Omental fat pad (tissue), 4 donors: Measurements from ENCODE around the gene KCNAB1. TPM values are rescaled to one million over a fixed set of nuclear protein-coding genes. Genes with fewer than 3 reads are reported as not detected.
"Not testable (repeated sequence)": the region's sequence is repeated elsewhere in the genome, so short reads cannot be mapped to it uniquely, and the experiment has no call there.

Source experiments
- ATAC-seq: fragments of 150-250 bp; one replicate; pipeline ENCODE4 v1.9.1; 2016; ENCODE audit warnings: mild to moderate bottlenecking, moderate library complexity; ENCODE audit not compliant: low FRiP score
- DNase-seq: peaks from one replicate; pipeline ENCODE4 v3.0.0-alpha.2; 2019; ENCODE audit warnings: low spot score
- CTCF ChIP-seq, 3 donors: fragments of 450-650 bp; IDR thresholded peaks; one replicate each; pipeline ENCODE4 v1.5.1; 2016 to 2017; ENCODE audit warnings: antibody characterized with exemption in 3 of 3, mild to moderate bottlenecking in 3 of 3, moderate library complexity in 2 of 3
- total RNA-seq, 4 donors: library from RNA; depleted of rRNA; stranded (reverse); fragments of >200 nt; gene quantifications; one replicate each; pipeline ENCODE4 v1.1.0, GENCODE V29; 2016

KCNAB1 gene
- total RNA-seq, 4 donors from 2014 or later, result 2.2 to 12.6 (median 5.7) TPM

DNA sequence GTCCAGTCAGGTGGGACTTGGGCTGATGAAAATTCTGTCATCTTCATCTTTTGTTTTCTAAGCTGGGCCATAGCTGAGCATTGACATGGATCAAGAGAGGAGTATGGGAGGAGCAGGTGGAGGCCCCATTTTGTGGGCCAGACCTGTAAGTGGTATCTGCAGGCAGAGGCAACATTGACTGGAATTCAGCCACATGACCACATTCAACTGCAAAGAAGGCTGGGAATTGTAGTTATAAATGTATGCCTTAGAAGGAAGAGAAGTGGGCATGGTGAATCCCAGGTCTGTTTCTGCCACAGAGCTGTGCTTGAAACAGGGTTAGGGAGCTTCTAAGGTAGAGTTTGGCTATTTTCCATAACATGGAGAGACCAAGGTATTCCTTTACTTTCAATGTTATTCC, 11.4 kb downstream of the KCNAB1 start:
- ATAC-seq (no peak), DNase-seq (no peak)
- TF ChIP-seq CTCF (IDR thresholded peaks at IDR 0.05), result no peak

DNA sequence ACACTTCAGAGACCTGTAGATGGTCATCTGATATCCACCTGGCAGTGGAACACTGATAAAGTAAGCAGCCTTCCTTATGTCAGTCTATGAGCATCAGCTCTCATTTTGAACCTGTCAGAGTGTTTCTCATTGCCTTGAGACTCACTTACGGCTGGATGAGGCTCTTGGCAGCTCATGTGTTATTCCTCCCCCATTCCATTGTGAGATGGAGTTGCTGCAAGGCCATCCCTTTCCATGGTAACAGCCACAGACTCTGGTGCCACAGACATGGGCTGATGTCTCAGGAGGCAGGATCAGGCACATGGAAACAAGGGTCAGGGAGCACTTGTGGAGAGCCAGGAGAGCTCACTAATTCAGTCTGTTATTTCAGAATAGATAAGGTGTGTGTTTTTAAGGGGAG, 11.9 kb downstream of the KCNAB1 start:
- no peak for TF ChIP-seq CTCF (IDR thresholded peaks at IDR 0.05)
- ATAC-seq (no peak), DNase-seq (no peak)

GRCh38 chr3:156133076-156133475, 12.7 kb downstream of the KCNAB1 start:
- no peak for TF ChIP-seq CTCF (IDR thresholded peaks at IDR 0.05)
- ATAC-seq (no peak), DNase-seq (no peak)

GRCh38 chr3:156135921-156136638, 15.7 kb downstream of the KCNAB1 start:
- DNase-seq (no peak), ATAC-seq (no peak)
- no peak for TF ChIP-seq CTCF (IDR thresholded peaks at IDR 0.05)

- not testable (repeated sequence) for ATAC-seq, DNase-seq
These were observed 17.0 kb downstream of the KCNAB1 start for GRCh38 chr3:156137397-156137796.

DNA sequence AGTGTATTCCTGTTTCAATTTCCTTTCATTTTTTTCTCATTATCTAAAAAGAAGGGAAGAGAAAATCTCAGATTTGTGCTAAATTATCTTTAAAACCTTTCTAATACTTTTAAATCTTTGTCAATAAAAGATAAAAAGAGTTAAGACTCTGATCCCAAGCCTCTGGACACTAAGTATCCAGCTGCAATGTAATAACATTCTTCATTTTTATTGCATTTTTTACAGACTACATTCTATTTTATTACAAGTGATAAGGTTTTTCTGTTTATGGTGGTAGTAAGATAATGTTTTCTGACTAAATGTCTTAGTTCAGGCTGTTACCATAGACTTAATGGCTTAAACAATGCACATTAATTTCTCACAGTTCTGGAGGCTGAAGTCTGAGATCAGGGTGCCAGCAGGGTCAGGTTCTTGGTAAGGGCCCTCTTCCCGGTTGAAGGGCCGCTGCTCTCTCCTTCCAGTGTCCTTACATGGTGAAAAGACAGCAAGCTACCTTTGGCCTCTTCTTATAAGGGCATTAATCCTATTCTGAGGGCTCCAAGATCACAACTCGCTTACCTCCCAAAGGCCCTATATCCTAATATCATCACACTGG, 19.7 kb downstream of the KCNAB1 start:
- DNase-seq, result no peak
- TF ChIP-seq CTCF (IDR thresholded peaks at IDR 0.05), result no peak
- no peak for ATAC-seq

DNA sequence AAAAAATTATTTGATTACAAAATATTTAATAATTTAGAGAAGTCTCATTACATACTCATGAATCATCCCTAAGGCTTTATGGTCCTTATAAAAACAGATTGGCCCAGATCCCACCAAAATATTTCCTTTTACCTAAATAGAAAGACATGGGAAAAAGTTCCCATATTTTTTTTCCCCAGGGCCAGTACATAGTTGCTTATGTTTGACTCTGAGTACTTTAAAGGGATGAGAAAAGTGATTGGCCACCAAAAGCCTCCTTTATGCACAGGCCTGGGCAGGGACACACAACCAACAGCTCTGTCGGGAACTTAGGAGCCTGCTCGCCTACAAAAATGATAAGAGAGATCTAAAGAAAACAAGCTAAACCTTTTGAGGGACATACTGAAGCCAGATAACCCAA, 22.3 kb downstream of the KCNAB1 start:
- no peak for DNase-seq
- no peak for TF ChIP-seq CTCF (IDR thresholded peaks at IDR 0.05)
- ATAC-seq, result no peak
